Chondrocyte (in vitro differentiated cells): ENCODE results near the gene MACC1. TPM values are rescaled to one million over a fixed set of nuclear protein-coding genes. Genes with fewer than 3 reads are reported as not detected.

ENCODE experiments used
- DNase-seq: peaks from one replicate; pipeline ENCODE4 v3.0.0; 2021; ENCODE audit warnings: mixed read lengths, low spot score
- H3K27ac Mint-ChIP-seq: one replicate; pipeline ENCODE4 v1.8.0; 2021; ENCODE audit warnings: mild to moderate bottlenecking, moderate library complexity, mixed read lengths; ENCODE audit not compliant: unreplicated experiment
- H3K27me3 Mint-ChIP-seq: 2 replicates; pipeline ENCODE4 v1.8.0; 2021; ENCODE audit warnings: low read depth, mixed read lengths
- H3K36me3 Mint-ChIP-seq: 2 replicates; pipeline ENCODE4 v1.8.0; 2021; ENCODE audit warnings: low read depth, mixed read lengths
- H3K4me1 Mint-ChIP-seq: 2 replicates; pipeline ENCODE4 v1.8.0; 2021; ENCODE audit warnings: low read depth, mild to moderate bottlenecking, mixed read lengths
- H3K4me3 Mint-ChIP-seq: one replicate; pipeline ENCODE4 v1.8.0; 2021; ENCODE audit warnings: mild to moderate bottlenecking, moderate library complexity, mixed read lengths; ENCODE audit not compliant: unreplicated experiment
- H3K9me3 Mint-ChIP-seq: 2 replicates; pipeline ENCODE4 v1.8.0; 2021; ENCODE audit warnings: low read depth, mixed read lengths
- CTCF ChIP-seq: fragments of 200-600 bp; sonication (generic); IDR thresholded peaks from 2 replicates; pipeline ENCODE4 v1.5.0; 2021; ENCODE audit warnings: antibody characterized with exemption, mild to moderate bottlenecking, moderate library complexity
- total RNA-seq: library from RNA; stranded (reverse); gene quantifications from 3 replicates; pipeline ENCODE4 v1.2.1, GENCODE V29; 2021

MACC1 gene
- total RNA-seq, 1 donor from 2014 or later, result not detected

GRCh38 chr7:20159226-20159747 lies 57.9 kb downstream of the MACC1 start:
- no peaks in the 10 kb centered on the region for H3K27me3 Mint-ChIP-seq
- H3K9me3 Mint-ChIP-seq, result no peaks in the 10 kb centered on the region
- H3K36me3 Mint-ChIP-seq, result no peaks in the 10 kb centered on the region
- no peak for TF ChIP-seq CTCF
- DNase-seq, result no peak
- peaks cover 4% of the 10 kb centered on the region for H3K4me1 Mint-ChIP-seq
- H3K27ac Mint-ChIP-seq, result no peak overlapping the region
- H3K4me3 Mint-ChIP-seq, result no peak overlapping the region

- H3K27ac Mint-ChIP-seq, result no peak overlapping the region
- TF ChIP-seq CTCF, result peak; percentile 46
- no peak overlapping the region for H3K4me3 Mint-ChIP-seq
- no peaks in the 10 kb centered on the region for H3K27me3 Mint-ChIP-seq
- H3K9me3 Mint-ChIP-seq, result no peaks in the 10 kb centered on the region
- DNase-seq, result no peak
- peaks cover 4% of the 10 kb centered on the region for H3K4me1 Mint-ChIP-seq
- H3K36me3 Mint-ChIP-seq, result no peaks in the 10 kb centered on the region
Measured at GRCh38 chr7:20158684-20159083, 58.5 kb downstream of the MACC1 start.

DNA sequence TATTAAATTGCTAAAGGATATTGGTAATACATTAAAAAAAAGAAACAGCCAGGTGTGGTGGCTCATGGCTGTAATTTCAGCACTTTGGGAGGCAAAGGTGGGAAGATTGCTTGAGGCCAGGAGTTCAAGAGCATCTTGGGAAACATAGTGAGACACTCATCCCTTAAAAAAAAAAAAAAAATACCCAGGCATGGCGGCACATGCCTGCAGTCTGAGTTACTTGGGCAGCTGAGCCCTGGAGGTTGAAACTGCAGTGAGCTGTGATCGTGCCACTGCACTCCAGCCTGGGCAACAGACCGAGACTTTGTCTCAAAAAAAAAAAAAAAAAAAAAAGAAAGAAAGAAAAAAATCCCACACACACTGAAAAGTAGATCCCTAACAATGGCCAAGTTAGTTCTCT lies 59.7 kb downstream of the MACC1 start:
- Mint-ChIP-seq H3K27ac (no peak overlapping the region), H3K9me3 (no peaks in the 10 kb centered on the region), H3K4me1 (peaks cover 4% of the 10 kb centered on the region), H3K4me3 (no peak overlapping the region), H3K27me3 (no peaks in the 10 kb centered on the region), H3K36me3 (no peaks in the 10 kb centered on the region)
- no peak for TF ChIP-seq CTCF
- no peak for DNase-seq

GRCh38 chr7:20153999-20154398 lies 63.2 kb downstream of the MACC1 start:
- DNase-seq, result no peak
- H3K4me1 Mint-ChIP-seq, result no peaks in the 10 kb centered on the region
- TF ChIP-seq CTCF, result no peak
- H3K36me3 Mint-ChIP-seq, result no peaks in the 10 kb centered on the region
- H3K27me3 Mint-ChIP-seq, result no peaks in the 10 kb centered on the region
- H3K9me3 Mint-ChIP-seq, result no peaks in the 10 kb centered on the region
- no peak overlapping the region for H3K27ac Mint-ChIP-seq
- no peak overlapping the region for H3K4me3 Mint-ChIP-seq

DNA sequence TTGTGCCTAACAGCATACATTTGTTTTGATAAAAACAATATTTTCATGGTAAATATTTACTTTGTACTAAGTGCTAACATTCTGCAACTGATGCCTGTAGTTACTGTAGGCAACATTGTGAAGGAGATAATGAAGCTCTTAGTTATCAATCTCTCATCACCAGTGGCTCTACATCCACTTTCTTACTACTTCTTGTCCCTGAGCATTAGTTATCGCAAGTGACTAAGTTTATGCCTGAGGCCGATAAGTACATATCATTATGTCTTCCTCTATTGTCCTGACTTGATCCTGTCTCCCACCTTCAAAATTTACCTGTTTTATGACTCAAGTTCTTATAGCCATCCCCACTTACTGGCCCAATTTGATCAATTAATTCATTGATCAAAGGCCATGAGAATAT lies 63.6 kb downstream of the MACC1 start:
- Mint-ChIP-seq H3K27me3 (no peaks in the 10 kb centered on the region), H3K9me3 (no peaks in the 10 kb centered on the region), H3K27ac (no peak overlapping the region), H3K36me3 (no peaks in the 10 kb centered on the region), H3K4me1 (no peaks in the 10 kb centered on the region), H3K4me3 (no peak overlapping the region)
- DNase-seq, result no peak
- no peak for TF ChIP-seq CTCF
